GM12878 (cell line): ENCODE results near the gene GSE1. TPM values are rescaled to one million over a fixed set of nuclear protein-coding genes. Genes with fewer than 3 reads are reported as not detected.

Experiments used
- ATAC-seq: fragments of 200-7000 bp; cut with Tn5 transposase; 3 replicates; pipeline ENCODE4 v1.9.1; 2020; ENCODE audit warnings: mild to moderate bottlenecking, moderate library complexity
- BruUV-seq: library from RNA; stranded (reverse); fragments of 400-500 nt; replicated peaks from 2 replicates; lab custom pipeline; 2021; lab: Mats Ljungman, UMichigan
- CTCF ChIA-PET: fragments of 300-600 bp; sonication (Branson Sonifier 250); formaldehyde crosslinking; extraction: SDS; loops from one replicate; lab custom pipeline; 2021; ENCODE audit warnings: inconsistent platforms; lab: Yijun Ruan, JAX
- POLR2A ChIA-PET: fragments of 350-600 bp; formaldehyde crosslinking; extraction: SDS; loops from one replicate; lab custom pipeline; 2021; ENCODE audit warnings: inconsistent platforms; lab: Charles Lee
- RAD21 ChIA-PET: fragments of 300-600 bp; sonication (Branson Sonifier 250); formaldehyde crosslinking; loops from one replicate; lab custom pipeline; 2023; ENCODE audit warnings: antibody characterized with exemption; ENCODE audit not compliant: unreplicated experiment; lab: Charles Lee
- SMC1A ChIA-PET: fragments of 300-600 bp; sonication (Branson Sonifier 250); formaldehyde crosslinking; loops from one replicate; lab custom pipeline; 2023; ENCODE audit not compliant: unreplicated experiment, uncharacterized antibody; lab: Charles Lee
- DNase-seq: peaks from one replicate; pipeline ENCODE4 v3.0.0-alpha.2; 2011; ENCODE audit warnings: low read depth, low spot score
- FAIRE-seq: peaks from 3 replicates; lab custom pipeline; 2011; peaks lifted over from hg19 to GRCh38; lab: Jason Lieb, UNC
- H2AFZ ChIP-seq: 2 replicates; pipeline ENCODE4 v1.6.0; 2011; ENCODE audit warnings: low read depth, low read length, control low read depth; ENCODE audit not compliant: control insufficient read depth
- H3K27ac ChIP-seq: 2 replicates; pipeline ENCODE4 v1.5.1; 2011; ENCODE audit warnings: control low read depth; ENCODE audit not compliant: control insufficient read depth, insufficient read depth
- H3K27me3 ChIP-seq, 2 experiments: replicated peaks in 1 of 2; 2 replicates each; pipeline versions ENCODE4 v1.6.0 to v1.6.1; 2011; ENCODE audit warnings: low read length in 1 of 2; ENCODE audit not compliant: control insufficient read depth in 2 of 2, insufficient read depth in 2 of 2
- H3K36me3 ChIP-seq, 2 experiments: 2 replicates each; pipeline ENCODE4 v1.5.1; 2011; ENCODE audit warnings: low read length in 1 of 2; ENCODE audit not compliant: control insufficient read depth in 2 of 2, insufficient read depth in 2 of 2
- H3K4me1 ChIP-seq: 2 replicates; pipeline ENCODE4 v1.6.1; 2011; ENCODE audit warnings: mild to moderate bottlenecking, low read length, moderate library complexity, mixed read lengths; ENCODE audit not compliant: control insufficient read depth, insufficient read depth
- H3K4me2 ChIP-seq: 2 replicates; pipeline ENCODE4 v1.6.0; 2011; ENCODE audit warnings: control low read depth; ENCODE audit not compliant: control insufficient read depth, insufficient read depth
- H3K4me3 ChIP-seq: fragments of 200-600 bp; sonication (generic); 2 replicates; pipeline ENCODE4 v1.5.1; 2016
- H3K79me2 ChIP-seq: 2 replicates; pipeline ENCODE4 v1.6.0; 2011; ENCODE audit warnings: low read length; ENCODE audit not compliant: control insufficient read depth, insufficient read depth
- H3K9ac ChIP-seq: 2 replicates; pipeline ENCODE4 v1.8.0; 2011; ENCODE audit warnings: low read length, control low read depth, mixed read lengths; ENCODE audit not compliant: control insufficient read depth, insufficient read depth
- H3K9me3 ChIP-seq: replicated peaks from 3 replicates; pipeline ENCODE4 v1.5.1; 2011; ENCODE audit warnings: mild to moderate bottlenecking, low read length; ENCODE audit not compliant: control insufficient read depth, insufficient read depth
- H4K20me1 ChIP-seq: 2 replicates; pipeline ENCODE4 v1.6.0; 2011; ENCODE audit not compliant: control insufficient read depth, insufficient read depth
- CBFB ChIP-seq: IDR thresholded peaks from 2 replicates; pipeline ENCODE4 v1.6.1; 2016; ENCODE audit warnings: antibody characterized with exemption, low read depth
- CHD4 ChIP-seq: fragments of 200-600 bp; sonication (generic); IDR thresholded peaks from 2 replicates; pipeline ENCODE4 v1.6.1; 2016; ENCODE audit warnings: mild to moderate bottlenecking
- EGR1 ChIP-seq, 2 experiments: IDR thresholded peaks; 1 replicate in 1 of 2; 2 replicates in 1 of 2; pipeline ENCODE4 v1.6.1; 2011 to 2012; ENCODE audit warnings: low read depth in 2 of 2, low read length in 2 of 2, borderline replicate concordance in 1 of 2, mild to moderate bottlenecking in 1 of 2, moderate library complexity in 1 of 2
- RAD51 ChIP-seq: fragments of 450-650 bp; IDR thresholded peaks from 2 replicates; pipeline ENCODE4 v1.6.1; 2016; ENCODE audit warnings: moderate library complexity, mild to moderate bottlenecking, inconsistent platforms
- RFX5 ChIP-seq: IDR thresholded peaks from 2 replicates; pipeline ENCODE4 v1.6.1; 2011; ENCODE audit warnings: low read depth, low read length, improper control_type of control experiment
- USF2 ChIP-seq: IDR thresholded peaks from 2 replicates; pipeline ENCODE4 v1.6.1; 2011; ENCODE audit warnings: low read depth, low read length, improper control_type of control experiment, borderline replicate concordance
- ZBTB33 ChIP-seq: fragments of 450-650 bp; IDR thresholded peaks from 2 replicates; pipeline ENCODE4 v1.6.1; 2017; ENCODE audit warnings: mild to moderate bottlenecking
- ZBTB4 ChIP-seq: fragments of 450-650 bp; formaldehyde crosslinking; IDR thresholded peaks from 2 replicates; pipeline ENCODE4 v1.4.0; 2022; ENCODE audit warnings: mild to moderate bottlenecking, moderate library complexity
- ZBTB40 ChIP-seq: fragments of 450-650 bp; IDR thresholded peaks from 2 replicates; pipeline ENCODE4 v1.6.1; 2016; ENCODE audit warnings: mild to moderate bottlenecking, moderate library complexity, borderline replicate concordance
- WGBS: methylation state at CpG from one replicate; pipeline ENCODE4 v1.1.6; 2016; ENCODE audit warnings: low lambda C conversion rate; ENCODE audit not compliant: insufficient replicate concordance, insufficient coverage; ENCODE audit errors: missing lambda C conversion rate; 5-methylcytosine and 5-hydroxymethylcytosine counted together
- in situ Hi-C: fragments of 300-500 bp; cut with MboI; formaldehyde crosslinking; loops from 9 replicates; pipeline ENCODE4 v1.14.3; 2018; ENCODE audit warnings: mixed read lengths
- intact Hi-C: fragments of 100-400 bp; cut with micrococcal nuclease; formaldehyde crosslinking; loops from one replicate; pipeline ENCODE4 v1.14.2; 2022; ENCODE audit not compliant: unreplicated experiment
- polyA plus RNA-seq, 11 experiments: library from polyadenylated mRNA; depleted of rRNA in 4 of 11; unstranded in 6 of 11; stranded (reverse) in 5 of 11; fragments of >200 nt; fragmentation: Nextera tagmentation in 4 of 11; fragmentation: Illumina TruSeq in 1 of 11; extraction: Ambion mirVana in 4 of 11; extraction: Trizol in 1 of 11; gene quantifications; 1 replicate in 1 of 11; 2 replicates in 10 of 11; pipeline versions ENCODE4 v1.2.1 to v1.2.3, GENCODE V29; 2011 to 2016; ENCODE audit warnings: inconsistent platforms in 2 of 11, missing spikeins in 2 of 11, low read depth in 1 of 11
- total RNA-seq, 4 experiments: library from RNA; depleted of rRNA in 3 of 4; stranded (reverse); fragments of >200 nt in 3 of 4; fragmentation: Illumina TruSeq in 1 of 4; extraction: Trizol in 1 of 4; gene quantifications; 2 replicates each; pipeline versions ENCODE4 v1.2.1 to v1.2.3, GENCODE V29; 2013 to 2021

GSE1 gene
- total and polyA plus RNA-seq, 10 of the 15 experiments (the other 5 are each of a cell fraction or from before 2014, with no cell fraction given) = 4.6 to 58.7 (median 18.2) TPM

- Histone ChIP-seq H3K4me1 (peaks cover 23% of the 10 kb centered on the region), H3K36me3 (peaks cover 0 to 2% of the 10 kb centered on the region in 2 experiments; a peak in 3 of 4 replicates), H3K27ac (peak overlapping the region; percentile 9; the same call in 1 of the 2 replicates), H2AFZ (peak overlapping the region; percentile 58; the same call in 1 of the 2 replicates), H3K27me3 (no peaks in the 10 kb centered on the region), H3K9me3 (no peaks in the 10 kb centered on the region), H3K4me2 (peak overlapping the region; percentile 58), H3K9ac (peak overlapping the region; percentile 80; the same call in 1 of the 2 replicates), H3K4me3 (peak overlapping the region; percentile 81), H4K20me1 (no peaks in the 10 kb centered on the region), H3K79me2 (peaks cover 38% of the 10 kb centered on the region)
- DNase-seq (no peak), ATAC-seq (peak; percentile 43), FAIRE-seq (no peak)
- POLR2A ChIA-PET = no interaction called here
- peak in 1 of 2 experiments; percentile 78; a peak in 2 of 3 replicates for TF ChIP-seq EGR1 (IDR thresholded peaks at IDR 0.05; ENCODE audit: borderline replicate concordance in 1 of 2, low read depth in 2 of 2, low read length in 2 of 2)
- no peak for TF ChIP-seq CHD4
- TF ChIP-seq CBFB = no peak
- TF ChIP-seq ZBTB40 = no peak
- no peak for TF ChIP-seq RAD51
- no peak for TF ChIP-seq ZBTB33
- no peak for TF ChIP-seq ZBTB4 (CRISPR knock-in tag)
- no peak for TF ChIP-seq RFX5
- TF ChIP-seq USF2 = no peak
- RAD21 ChIA-PET = no interaction called here
- SMC1A ChIA-PET = interaction anchor here (2.0 kb wide), 1 partner anchor 70 kb away, joined by 5 read pairs; no protein-coding TSS in a partner anchor
- CTCF ChIA-PET = interaction anchor here (5.6 kb wide), 1 partner anchor 31 kb away, joined by 31 read pairs; no protein-coding TSS in a partner anchor
- WGBS = 31% methylated on average over 15 of the region's 15 CpGs
- no TSS peak for BruUV-seq
- in situ Hi-C loops (no loop called here), intact Hi-C loops (loop anchor here (2.0 to 5.0 kb wide), 2 partner anchors 70 to 132 kb away; no protein-coding TSS in a partner anchor)
Observed at GRCh38 chr16:85686912-85687591, 73.9 kb downstream of the GSE1 start.
